Measurements from ENCODE around the gene ZMYM2.

ZMYM2 gene

GRCh38 chr13:20132052-20132634 lies 173.6 kb downstream of the ZMYM2 start:
- no peak for DNase-seq (ENCODE audit: low read depth, low spot score)

- no peak for DNase-seq (ENCODE audit: low read depth, low spot score)
Measured at GRCh38 chr13:20134732-20135131, 176.2 kb downstream of the ZMYM2 start.

GRCh38 chr13:20136781-20137703 lies 178.5 kb downstream of the ZMYM2 start:
- DNase-seq (ENCODE audit: low read depth, low spot score): no peak

- no peak for DNase-seq (ENCODE audit: low read depth, low spot score)
Measured at GRCh38 chr13:20137875-20138274, 179.3 kb downstream of the ZMYM2 start.

- DNase-seq (ENCODE audit: low read depth, low spot score): no peak
Measured at GRCh38 chr13:20140487-20140886, 182.0 kb downstream of the ZMYM2 start.

All from activated CD4-positive, CD25-positive, alpha-beta regulatory T cell treated with anti-CD3 and anti-CD28 coated beads, Interleukin-2, amount 50 U/mL, for 16 hours (primary cell).